MV-4-11 (cell line): Measurements from ENCODE around the gene AKIRIN1.
A peak's percentile ranks its signal among the peaks of the same experiment; 100 is the strongest.
"Not testable (repeated sequence)": the region's sequence is repeated elsewhere in the genome, so short reads cannot be mapped to it uniquely, and the experiment has no call there.

Experiments used
- DNase-seq: peaks from one replicate; lab custom pipeline; 2025; lab: John Stamatoyannopoulos, UW

The AKIRIN1 gene

DNA sequence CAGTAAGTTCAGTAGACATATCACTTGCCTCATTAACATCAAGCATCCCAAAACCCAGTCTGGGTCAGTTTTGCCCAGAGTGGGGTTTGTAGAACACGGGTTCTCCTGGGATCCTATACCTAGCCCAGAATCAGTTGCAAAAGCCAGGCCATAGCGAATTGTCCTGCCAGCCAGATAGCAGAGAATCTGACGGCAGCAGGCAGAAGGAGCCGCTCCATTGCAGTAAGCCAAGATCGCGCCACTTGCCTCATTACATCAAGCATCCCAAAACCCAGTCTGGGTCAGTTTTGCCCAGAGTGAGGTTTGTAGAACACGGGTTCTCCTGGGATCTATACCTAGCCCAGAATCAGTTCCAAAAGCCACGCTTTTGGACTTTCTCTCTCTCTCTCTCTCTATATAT lies 54.2 kb downstream of the AKIRIN1 start:
- no peak for DNase-seq

DNA sequence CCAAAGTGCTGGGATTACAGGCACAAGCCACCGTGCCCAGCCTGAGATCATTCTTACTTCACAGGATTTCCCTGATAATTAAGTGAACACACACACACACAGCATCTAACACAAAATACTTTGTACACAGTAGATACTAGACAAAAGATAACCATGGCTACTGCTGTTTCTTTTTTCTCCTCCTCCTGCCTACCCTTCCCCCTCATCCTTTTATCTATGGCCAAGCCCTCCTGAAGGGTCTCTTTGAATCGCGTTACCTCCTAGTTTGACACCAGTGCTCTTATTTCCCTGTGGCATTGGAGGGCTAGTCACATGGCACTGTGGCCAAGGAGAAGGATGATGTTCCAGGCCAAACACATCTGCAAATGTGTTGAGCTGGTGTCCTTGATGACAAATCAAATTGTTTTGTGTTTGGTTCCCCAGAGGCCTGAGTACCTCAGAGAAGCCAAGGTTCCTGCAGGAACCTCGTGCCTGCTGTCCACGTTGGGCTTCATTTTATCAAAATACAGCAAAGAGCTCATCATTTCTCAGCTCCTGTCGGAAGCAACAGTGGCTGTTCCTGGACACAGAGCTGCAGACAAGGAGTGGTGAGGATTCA lies 55.6 kb downstream of the AKIRIN1 start:
- DNase-seq: no peak

- DNase-seq: peak; percentile 61
Measured at GRCh38 chr1:39047374-39048229, 56.5 kb downstream of the AKIRIN1 start.

DNA sequence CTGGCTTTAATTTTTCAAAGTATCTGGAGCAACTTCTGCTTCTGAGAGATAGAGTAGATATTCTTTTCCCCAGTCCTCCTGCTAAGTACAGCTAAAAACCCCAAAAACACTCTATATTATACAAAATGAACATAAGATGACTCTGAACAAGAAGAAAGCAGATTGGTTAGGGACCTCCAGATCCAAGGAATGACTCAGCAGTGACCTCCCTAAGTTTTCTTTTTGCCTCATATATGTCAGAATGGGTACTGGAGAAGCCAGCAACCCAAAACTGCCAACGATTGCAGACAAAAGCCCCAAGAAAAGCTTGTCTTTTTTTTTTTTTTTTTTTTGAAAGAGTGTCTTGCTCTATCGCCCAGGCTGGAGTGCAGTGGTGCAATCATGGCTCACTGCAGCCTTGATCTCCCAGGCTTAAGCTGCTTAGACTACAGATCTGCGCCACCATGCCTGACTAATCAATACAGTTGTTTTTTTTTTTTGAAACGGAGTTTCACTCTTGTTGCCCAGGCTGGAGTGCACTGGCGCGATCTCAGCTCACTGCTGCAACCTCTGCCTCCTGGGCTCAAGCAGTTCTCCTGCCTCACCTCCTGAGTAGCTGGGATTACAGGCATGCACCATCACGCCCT lies 57.8 kb downstream of the AKIRIN1 start:
- no peak for DNase-seq

GRCh38 chr1:39050001-39050400 lies 58.9 kb downstream of the AKIRIN1 start:
- no peak for DNase-seq

DNA sequence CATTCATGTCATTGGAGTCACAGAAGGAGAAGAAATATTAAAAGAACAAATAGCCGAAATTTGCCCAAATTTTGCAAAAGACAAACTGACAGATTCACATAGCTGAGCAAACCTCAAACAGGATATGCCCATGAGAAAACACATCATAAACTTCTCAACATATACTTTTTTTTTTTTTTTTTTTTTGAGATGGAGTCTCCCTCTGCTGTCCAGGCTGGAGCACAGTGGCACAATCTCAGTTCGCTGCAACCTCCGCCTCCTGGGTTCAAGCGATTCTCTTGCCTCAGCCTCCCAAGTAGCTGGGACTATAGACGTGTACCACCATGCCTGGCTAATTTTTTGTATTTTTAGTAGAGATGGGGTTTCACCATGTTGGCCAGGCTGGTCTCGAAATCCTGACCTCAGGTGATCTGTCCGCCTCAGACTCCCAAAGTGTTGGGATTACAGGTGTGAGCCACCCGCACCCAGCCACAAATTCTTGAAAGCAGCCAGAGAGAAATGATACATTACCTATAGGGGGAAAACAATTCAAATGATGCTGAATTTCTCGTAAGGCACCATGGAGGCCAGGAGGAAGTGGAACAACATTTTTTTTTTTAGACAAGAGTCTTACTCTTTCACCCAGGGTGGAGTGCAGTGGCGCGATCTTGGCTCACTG lies 60.2 kb downstream of the AKIRIN1 start:
- DNase-seq: not testable (repeated sequence)

DNA sequence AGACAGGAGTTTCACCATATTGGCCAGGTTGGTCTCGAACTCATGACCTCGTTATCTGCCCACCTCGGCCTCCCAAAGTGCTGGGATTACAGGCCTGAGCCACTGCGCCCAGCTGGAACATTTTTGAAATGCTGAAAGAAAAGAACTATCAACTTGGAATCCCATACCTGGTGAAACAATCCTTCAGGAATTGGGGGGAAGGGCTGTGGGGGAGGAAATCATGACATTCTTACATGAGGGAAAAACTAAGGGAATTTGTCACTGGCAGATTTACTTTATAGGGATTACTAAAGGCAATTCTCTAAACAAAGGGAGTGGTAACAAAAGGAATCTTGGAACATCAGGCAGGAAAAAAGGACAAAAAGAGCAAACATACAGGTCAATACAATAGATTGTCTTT lies 60.9 kb downstream of the AKIRIN1 start:
- no peak for DNase-seq

DNA sequence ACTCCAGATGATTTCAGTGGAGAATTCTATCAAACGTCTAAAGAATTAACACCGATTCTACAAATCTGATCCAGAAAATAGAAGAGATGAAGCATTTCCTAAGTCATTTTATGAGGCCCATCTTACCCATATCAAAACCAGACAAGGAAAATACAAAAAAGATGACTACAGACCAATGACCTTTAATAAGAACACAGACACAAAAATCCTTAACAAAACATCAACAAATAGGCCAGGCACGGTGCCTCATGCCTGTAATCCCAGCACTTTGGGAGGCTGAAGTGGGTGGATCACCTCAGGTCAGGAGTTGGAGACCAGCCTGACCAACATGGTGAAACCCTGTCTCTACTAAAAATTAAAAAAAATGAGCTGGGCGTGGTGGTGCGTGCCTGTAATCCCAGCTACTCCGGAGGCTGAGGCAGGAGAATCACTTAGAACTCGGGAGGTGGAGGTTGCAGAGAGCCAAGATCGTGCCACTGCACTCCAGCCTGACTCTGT lies 64.2 kb downstream of the AKIRIN1 start:
- DNase-seq: not testable (repeated sequence)
